Glomerular visceral epithelial cell (primary cell): ENCODE measurements around the gene PFKFB4.
A peak's percentile ranks its signal among the peaks of the same experiment; 100 is the strongest.
"Not testable (repeated sequence)": the region's sequence is repeated elsewhere in the genome, so short reads cannot be mapped to it uniquely, and the experiment has no call there.

ENCODE experiments used
- DNase-seq: peaks from one replicate; pipeline ENCODE4 v3.0.0-alpha.2; 2016; ENCODE audit errors: extremely low spot score

Gene PFKFB4

DNA sequence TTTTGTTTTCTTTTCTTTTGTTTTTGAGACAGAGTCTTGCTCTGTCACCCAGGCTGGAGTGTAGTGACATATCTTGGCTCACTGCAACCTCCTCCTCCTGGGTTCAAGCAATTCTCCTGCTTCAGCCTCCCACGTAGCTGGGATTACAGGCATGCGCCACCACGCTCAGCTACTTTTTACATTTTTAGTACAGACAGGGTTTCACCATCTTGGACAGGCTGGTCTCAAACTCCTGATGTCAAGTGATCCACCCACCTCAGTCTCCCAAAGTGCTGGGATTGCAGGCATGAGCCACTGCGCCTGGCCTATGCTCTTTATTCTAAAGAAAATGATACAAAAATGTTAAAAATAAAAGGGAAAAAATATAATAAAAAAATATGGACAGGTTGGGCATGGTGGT lies 25.9 kb downstream of the PFKFB4 start:
- not testable (repeated sequence) for DNase-seq

DNA sequence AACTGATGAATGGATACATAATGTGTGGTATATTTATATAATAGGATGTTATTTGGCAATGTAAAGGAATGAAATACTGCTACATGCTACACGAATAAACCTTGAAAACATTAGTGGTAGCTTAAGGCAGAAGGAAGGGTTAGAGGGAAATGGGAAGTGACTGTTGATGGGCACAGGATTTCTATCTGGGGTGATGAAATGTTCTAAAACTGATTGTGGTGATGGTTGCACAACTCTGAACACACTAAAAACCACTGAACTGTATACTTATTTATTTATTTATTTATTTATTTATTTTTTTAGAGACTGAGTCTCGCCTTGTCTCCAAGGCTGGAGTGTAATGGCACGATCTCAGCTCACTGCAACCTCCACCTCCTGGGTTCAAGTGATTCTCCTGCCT lies 27.8 kb downstream of the PFKFB4 start:
- no peak for DNase-seq

DNA sequence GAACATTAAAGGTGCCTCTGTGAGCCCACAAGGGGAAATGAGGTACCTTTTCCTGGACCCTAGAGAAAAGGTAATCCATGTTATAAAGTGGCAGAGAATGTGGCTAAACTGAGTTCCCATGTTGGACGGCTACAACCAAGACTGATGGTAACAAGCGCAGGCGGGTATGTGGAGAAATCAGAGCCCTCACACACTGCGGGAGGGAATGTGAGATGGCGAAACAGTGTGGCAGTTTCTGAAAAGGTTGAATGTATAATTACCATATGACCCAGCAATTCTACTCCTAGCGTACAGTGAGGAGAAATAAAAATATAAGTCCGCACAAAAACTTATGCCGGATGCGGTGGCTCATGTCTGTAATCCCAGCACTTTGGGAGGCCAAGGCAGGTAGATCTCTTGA lies 28.6 kb downstream of the PFKFB4 start:
- no peak for DNase-seq

DNA sequence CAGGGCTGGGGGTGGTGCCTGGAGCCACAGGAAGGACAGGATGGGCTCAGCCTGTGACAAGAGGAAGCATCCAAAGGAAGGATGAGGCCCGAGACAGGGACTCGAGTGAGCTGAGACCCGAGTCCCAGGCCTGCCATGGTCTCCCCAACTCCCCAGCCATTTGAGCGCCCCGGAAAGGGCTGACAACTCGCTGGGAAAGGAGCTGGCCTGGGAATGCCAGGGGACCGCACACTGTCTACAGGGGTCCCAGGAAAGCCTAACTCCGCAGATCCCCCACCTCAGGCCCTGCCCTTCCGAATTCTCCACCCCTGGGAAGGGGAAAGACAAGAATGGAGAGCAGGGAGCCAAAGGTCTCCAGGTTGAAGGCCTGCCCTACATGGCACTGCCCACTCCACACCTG lies 31.6 kb downstream of the PFKFB4 start:
- no peak for DNase-seq

DNA sequence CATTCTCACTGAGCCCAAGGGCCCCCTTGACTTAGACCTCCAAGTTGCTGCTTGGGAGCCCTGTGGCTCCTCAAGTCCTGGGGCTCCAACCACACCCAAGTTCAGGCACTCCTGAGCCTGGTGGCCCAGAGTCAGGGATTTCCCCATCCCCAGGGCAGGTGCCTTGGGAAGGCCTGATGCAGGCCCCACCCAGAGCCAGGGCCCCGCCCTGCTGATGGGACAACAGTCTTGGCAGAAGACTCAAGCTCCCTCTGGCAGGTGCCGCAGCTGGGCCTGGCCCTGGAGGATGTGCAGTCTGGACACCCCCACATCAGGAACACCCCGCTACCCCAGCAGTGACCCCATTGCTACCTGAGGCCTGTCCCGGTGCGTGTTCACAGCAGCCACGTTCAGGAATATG lies 35.0 kb downstream of the PFKFB4 start:
- no peak for DNase-seq

DNA sequence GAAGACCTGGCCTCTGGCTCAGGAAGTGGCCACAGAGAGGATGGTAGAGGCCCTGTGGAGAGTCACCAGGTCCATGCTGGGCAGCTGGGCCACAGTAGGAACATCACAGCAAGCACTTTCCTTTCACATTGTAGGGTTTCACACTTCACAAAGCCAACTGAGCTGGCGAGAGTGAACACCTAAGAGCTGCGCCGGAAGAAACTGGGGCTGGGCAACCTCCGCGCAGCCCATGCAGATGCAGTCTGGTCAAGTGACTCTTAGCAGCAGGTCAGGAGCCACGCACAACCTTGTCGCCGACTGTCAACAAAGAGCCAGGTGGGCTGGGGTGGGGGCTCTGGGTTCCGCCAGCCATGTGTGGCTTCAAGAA lies 37.3 kb downstream of the PFKFB4 start:
- DNase-seq = no peak

DNA sequence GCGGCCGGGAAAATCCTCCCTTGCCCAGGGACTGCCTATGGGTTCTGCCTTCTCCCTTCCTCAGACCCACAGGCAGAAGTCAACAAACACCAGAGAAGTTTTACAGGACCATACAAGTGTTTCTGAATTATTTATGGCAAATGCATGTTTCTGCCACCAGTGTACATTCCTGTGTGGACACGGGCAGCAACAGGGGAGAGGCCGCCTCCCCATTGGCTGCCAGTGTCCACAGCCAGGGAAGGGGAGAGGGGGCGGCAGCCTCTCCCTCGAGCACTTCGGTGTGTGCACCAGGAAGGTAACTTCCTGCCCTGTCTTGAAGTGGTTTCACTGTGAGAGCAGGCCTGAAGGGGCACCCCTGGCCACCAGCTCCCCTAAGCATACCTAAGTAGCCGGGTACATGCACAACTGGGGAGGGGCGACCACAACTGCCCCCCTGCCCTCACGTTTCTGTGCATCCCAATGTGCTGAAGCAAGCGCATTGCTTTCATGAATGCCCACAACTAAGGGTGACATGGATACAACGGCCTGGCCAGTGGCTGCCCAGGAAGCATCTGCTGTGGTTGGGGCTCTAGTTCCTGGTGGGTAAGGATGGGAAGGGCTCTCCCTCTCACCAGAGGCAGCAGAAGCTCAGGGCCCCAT lies 37.8 kb downstream of the PFKFB4 start:
- DNase-seq = no peak

DNA sequence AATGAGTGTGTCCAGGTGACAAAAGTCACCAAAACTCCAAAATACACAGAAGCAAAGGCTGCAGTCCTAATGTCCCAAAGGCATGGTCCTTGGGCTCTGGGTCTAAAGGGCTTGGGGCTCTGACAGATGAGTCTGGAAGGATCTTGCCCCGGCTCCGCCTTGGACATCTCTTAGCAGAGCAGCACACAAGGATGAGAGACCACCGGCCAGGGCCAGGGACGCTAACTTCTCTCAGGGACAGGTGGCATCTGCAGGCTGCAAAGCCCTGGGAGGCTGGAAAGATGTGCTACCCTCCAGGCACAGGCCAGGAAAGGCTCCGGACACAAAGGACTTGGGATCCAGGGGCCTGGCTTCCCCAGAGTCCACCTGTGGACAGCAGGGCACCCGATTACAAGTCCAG lies 38.5 kb downstream of the PFKFB4 start:
- no peak for DNase-seq

DNA sequence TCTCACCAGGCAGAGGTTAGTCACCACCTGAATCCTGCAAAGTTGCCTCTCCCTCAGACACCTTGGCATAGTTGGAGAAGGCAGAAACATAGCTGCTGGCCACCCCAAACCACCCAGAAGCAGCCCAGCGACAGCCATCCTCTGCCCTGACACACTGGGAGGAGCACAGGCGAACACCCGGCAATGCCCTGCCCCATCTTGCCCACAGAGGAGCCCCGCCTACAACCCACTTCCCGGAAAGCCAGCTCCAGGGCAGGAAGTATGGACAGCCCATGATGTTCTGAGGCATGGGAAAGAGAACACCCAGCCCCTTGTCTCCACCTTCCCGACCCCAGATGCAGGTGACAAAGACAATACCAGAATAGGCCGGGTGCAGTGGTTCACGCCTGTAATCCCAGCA lies 40.0 kb downstream of the PFKFB4 start:
- no peak for DNase-seq

DNA sequence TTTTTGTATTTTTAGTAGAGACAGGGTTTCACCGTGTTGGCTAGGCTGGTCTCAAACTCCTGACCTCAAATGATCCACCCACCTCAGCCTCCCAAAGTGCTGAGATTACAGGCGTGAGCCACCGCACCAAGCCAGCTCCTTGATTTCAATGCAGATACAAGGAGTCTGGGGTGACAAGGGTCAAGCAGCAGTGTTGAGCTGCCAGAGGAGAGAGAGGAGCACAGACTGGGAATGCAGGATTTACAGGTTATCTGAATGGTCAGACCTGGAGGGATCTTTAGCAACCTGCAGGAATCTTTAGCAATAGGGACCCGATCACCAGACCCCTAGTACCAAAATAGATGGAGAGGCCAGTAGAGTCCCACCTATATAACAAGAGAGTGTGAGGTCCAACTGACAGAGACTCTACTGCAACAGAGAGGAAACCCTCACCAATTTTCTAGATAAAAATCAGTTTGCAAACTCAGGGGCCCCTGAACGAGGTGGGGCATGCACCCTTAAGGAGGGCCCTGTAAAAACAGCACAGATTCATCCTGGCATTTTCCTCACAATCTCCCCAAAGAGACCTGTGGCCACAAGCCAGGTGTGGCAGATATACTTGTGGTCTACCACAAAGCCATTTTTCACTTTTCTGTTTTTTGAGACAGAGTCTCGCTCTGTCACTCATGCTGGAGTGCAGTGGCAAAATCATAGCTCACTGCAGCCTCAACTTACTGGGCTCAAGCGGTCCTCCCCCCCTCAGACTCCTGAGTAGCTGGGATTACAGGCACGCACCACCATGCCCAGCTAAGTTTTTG lies 42.0 kb downstream of the PFKFB4 start:
- DNase-seq = no peak

DNA sequence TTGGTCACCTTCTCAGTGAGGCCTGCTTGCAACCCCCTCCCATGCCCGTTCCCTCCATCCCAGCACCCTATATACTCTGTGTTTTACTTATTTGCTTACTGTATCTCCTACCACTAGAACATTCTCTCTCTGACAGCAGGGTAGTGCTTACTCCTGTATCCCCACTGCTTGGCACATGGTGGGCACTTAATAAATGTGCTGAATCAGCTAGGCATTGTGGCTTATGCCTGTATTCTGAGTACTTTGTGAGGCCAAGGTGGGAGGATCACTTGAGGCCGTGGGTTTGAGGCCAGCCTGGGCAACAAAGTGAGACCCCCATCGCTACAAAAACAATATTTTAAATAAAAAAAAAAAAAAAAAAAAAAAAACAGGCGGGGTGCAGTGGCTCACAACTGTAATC lies 45.1 kb downstream of the PFKFB4 start:
- no peak for DNase-seq

DNA sequence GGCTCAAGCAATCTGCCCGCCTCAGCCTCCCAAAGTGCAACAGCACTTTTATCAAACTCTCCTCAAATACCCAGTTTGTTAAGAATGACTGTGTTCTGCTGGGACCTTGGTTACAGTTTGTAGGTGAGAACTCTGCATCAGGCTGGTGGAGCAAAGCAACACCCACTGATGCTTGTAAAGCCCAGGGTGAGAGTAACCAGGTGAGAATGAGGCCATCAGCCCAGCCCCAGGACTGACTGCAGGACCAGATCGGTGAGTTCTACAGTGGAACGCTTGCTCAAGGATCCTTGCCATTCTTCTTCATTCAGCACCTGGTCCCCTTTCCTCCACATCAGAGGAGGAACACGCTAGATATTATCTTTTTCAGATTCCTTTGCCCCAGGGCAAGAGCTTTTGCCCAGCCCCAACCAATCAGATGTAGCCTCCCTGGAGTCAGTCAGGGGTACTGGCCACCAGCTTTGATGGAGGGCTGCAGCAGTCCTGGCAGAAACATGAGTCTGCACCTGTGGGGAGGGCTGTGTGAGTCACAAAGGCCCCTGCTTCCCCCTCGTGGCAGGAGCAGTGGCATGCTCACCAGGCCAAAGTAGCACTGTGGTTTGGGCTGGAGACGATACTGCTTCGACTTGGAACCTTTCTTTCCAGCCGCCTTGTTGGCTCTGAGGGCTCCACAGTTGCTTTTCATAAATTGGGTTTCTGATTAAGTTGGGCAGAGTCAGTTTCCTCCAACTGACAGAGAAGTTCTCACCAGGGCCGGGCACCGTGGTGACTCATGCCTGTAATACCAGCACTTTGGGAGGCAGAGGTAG lies 49.1 kb downstream of the PFKFB4 start:
- DNase-seq = peak; percentile 81

DNA sequence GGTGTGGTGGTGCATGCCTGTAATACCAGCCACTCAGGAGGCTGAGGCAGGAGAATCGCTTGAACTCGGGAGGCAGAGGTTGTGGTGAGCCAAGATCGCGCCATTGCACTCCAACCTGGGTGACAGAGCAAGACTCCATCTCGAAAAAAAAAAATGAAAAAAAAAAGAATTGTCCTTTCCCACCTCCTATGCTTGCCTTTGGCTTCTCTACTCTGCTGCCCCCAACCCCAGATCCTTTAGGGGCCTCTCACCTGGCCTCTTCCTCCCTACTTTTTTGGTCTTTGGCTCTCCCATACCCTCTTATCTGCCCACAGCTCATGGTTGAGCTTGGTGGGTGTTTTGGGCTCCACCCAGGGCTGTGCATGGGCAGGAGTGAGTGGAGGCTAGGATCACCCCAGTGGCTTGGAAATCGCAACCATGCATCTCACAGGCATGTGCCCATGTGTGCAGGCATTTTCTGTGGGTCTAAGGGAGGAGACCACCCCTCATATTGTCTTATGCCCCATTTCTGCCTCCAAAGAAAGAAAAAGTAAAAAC lies 50.6 kb downstream of the PFKFB4 start:
- no peak for DNase-seq

DNA sequence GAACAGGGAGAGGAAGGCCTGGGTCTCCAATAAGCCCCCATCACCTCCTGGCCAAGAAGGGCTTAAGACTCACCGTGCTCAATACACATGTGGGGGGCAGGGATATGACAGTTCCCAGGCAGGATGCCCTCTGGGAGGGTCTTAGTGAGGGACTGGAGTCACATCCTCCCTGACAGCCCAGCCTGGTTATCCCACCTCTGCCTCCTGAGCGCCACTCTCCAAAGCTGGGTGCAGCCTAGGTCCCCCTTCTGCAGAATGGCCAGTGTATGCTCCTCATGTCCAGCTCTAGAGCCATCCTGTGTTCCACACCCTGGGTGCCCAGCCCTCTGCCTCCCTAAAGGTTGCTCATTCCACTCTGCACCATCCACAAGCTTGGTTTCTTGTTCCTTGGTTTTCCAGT lies 51.5 kb downstream of the PFKFB4 start:
- no peak for DNase-seq

DNA sequence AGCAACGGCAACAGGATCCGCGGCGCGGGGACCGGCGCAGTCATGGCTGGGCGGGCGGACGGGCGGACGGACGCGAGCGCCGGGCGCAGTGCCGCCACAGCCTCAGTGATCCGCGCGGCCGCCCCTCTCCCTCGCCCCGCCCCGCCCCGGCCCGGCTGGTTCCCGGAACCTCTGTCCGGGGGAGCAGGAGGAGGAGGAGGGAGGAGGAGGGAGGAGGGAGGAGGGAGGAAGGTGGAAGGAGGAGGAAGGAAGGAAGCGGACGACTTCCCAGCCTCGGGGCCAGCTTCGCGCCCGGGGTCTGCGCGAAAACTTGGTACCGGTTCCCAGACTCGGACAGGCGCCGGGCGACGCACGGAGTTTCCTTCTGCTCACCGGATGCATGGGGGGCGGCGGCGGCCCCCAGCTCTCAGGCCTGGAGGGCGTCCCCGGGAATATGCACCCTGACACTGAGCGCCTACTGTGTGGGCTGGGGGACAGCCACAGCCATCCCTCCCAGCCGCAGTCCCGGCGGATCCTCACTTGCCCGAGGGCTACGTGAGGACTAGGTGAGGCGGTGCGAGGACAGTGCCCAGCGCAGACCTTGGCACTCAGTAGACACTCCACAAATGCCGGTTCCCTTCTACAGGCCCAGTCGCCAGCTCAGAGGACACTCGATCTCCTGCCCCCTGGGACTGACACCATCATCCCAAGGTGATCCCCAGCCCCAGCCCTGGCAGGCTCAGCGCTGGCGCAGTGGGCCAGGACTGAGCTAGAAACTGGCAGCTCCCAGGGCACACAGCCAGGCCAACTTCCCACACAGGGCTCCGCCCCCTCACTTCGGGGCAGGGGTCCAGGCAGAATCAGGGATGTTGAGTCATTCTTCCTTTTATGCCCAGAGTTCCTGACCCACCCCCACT lies 52.3 kb downstream of the PFKFB4 start, which contains the start of gene SHISA5:
Gene SHISA5 (minus strand): TSS at position 124 of the 896 bp plus-strand sequence. CDS start 80 bp downstream, at position 44.
- DNase-seq = peak; percentile 73

DNA sequence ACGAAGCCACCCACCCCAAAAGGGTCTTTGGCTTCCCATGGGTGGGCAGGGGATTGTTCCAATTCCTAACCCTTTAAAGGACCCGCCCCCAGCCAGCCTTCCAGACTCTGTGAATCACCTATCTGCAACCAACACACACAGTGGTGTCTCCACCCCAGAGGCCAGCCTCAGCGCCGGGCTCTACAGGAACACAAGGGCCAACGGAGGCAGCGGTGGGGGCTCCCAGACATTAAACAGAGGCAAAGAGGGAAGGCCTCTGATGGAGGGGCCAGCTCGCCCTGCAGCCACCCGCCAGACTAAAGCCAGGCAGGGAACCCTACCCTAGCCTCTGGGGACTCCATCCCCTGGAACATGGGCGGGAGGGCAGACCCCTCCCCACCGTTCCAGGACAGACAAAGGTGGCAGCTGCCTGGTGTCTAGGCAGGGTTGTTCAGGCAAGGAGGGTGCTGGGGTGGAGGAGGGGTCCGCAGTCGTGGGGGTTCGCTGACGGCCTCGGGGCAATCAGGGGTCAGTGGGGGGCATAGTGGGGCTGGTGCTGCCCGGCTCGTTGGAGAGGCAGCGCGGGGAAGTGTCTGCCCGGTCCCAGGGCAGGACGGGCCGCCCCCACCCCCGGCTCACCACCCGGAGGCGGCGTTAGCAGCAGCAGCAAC lies 53.1 kb downstream of the PFKFB4 start:
- peak; percentile 40 for DNase-seq

DNA sequence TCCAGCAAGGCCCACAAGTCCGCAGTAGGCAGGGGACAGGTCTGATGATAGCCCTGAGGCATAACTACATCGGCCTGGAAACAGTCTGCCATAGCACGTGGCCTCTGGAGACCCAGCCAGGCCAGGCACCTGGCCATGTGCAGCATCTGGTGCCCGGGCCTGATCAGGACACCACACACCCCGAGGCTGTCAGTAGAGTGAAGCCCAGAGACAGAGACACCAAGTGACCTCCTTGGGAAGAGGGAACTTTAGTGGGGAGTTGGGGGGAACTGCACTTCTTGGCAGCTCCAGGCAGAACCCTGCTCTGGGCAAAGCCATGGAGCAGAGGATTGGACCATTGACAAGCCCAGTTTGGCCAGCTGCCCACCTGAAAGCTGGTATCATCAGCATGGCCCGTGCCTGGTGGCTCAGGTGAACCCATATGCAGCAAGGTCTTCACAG lies 53.9 kb downstream of the PFKFB4 start:
- no peak for DNase-seq

DNA sequence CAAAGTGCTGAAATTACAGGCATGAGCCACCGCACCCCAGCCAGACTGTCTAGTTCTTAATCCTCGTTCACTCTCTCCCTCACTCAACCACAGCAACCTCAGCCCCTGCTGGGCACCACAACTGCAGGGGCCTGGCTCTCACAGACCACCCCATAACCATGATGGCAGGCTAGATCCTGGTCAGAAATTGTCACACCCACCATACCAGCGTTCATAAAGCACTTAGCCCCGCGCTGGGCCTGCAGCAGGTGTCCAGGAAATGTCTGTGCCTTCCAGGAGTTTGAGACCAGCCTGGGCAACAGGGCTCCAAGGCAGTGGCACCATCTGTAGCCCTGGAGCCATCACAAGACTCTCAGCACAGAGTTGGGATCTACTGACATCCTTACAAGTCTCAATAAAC lies 54.5 kb downstream of the PFKFB4 start:
- no peak for DNase-seq

DNA sequence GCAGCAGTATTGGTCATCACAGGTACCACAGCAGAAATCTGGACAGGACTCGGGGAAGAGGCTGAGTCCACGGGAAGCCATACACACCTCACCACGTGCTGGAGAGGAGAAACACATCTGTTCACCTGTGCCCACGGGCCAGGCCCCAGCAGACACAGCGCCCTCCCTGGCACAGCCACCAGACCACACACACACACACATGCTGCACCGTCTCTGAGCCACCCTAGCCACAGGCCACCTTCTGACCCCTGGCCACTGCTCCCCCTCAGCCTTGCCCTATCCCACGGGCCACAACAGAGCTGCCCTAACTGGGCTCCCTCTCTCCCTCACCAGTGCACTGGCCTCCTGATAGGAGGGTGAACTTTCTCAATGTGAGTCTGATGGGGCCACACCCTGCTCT lies 55.4 kb downstream of the PFKFB4 start:
- no peak for DNase-seq

DNA sequence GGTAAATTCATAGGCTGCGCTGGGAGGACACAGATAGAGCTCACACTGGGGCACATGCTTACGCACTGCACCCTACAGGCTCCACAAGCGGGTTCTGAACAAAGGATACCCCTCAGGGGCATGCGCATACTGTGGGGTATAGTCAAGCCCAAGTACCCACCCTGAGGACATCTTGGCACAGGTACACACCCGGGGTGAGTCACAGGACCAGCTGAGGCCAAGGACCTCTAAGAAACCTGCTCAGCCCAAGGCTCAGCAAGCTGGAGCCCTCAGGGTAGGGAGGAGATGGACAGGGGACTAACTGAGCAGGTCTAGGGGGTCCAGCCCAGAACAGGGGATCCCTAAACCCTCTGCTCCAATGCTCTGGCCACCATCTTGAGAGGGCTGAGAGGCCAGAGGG lies 55.9 kb downstream of the PFKFB4 start:
- no peak for DNase-seq

DNA sequence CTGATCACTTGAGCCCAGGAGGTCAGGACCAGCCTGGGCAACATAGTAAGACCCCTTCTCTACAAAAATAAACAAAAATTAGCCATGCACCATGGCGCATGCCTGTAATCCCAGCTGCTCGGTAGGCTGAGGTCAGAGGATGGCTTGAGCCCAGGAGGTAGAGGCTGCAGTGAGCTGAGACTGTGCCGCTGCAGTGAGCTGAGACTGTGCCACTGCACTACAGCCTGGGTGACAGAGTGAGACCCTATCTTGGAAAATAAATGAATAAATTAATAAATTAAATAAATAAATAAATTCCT lies 63.5 kb downstream of the PFKFB4 start:
- DNase-seq = no peak
